Endothelial cell (in vitro differentiated cells): ENCODE data around the gene CASD1. TPM values are rescaled to one million over a fixed set of nuclear protein-coding genes. Genes with fewer than 3 reads are reported as not detected.

Experiments
- DNase-seq: peaks from one replicate; pipeline ENCODE4 v3.0.0; 2021; ENCODE audit warnings: low spot score
- H3K27ac Mint-ChIP-seq: one replicate; pipeline ENCODE4 v1.8.0; 2021; ENCODE audit warnings: mixed read lengths, inconsistent platforms; ENCODE audit not compliant: unreplicated experiment
- H3K27me3 Mint-ChIP-seq: one replicate; pipeline ENCODE4 v1.8.0; 2021; ENCODE audit warnings: mild to moderate bottlenecking, moderate library complexity, mixed read lengths, inconsistent platforms; ENCODE audit not compliant: unreplicated experiment
- H3K36me3 Mint-ChIP-seq: one replicate; pipeline ENCODE4 v1.8.0; 2021; ENCODE audit warnings: mild to moderate bottlenecking, low read depth, mixed read lengths, inconsistent platforms; ENCODE audit not compliant: unreplicated experiment
- H3K4me1 Mint-ChIP-seq: one replicate; pipeline ENCODE4 v1.8.0; 2021; ENCODE audit warnings: mild to moderate bottlenecking, mixed read lengths, inconsistent platforms; ENCODE audit not compliant: unreplicated experiment
- H3K4me3 Mint-ChIP-seq: one replicate; pipeline ENCODE4 v1.8.0; 2021; ENCODE audit warnings: mild to moderate bottlenecking, mixed read lengths, inconsistent platforms; ENCODE audit not compliant: unreplicated experiment
- H3K9me3 Mint-ChIP-seq: one replicate; pipeline ENCODE4 v1.8.0; 2021; ENCODE audit warnings: mixed read lengths, inconsistent platforms; ENCODE audit not compliant: unreplicated experiment
- long read RNA-seq: library from polyadenylated mRNA; unstranded; transcript quantifications from one replicate; pipeline ENCODE4 v2.0.0, GENCODE V29; 2020; ENCODE audit not compliant: unreplicated experiment
- total RNA-seq: library from RNA; stranded (reverse); fragmentation: NEBNext Ultra II Directional; extraction: Animal tissue kit (Norgen Biotek cat#: 25700); gene quantifications from one replicate; pipeline ENCODE4 v1.2.1, GENCODE V29; 2021; ENCODE audit not compliant: unreplicated experiment
- TF ChIP-seq, protein P1 (sequence below): fragments of 200-600 bp; sonication (generic); IDR thresholded peaks from one replicate; pipeline ENCODE4 v1.5.0; 2021; ENCODE audit warnings: antibody characterized with exemption; ENCODE audit not compliant: unreplicated experiment

The CASD1 gene
- total RNA-seq, result 28.8 TPM
- long read RNA-seq, result 0 reads

- H3K27ac Mint-ChIP-seq, result peak within 1 kb of the TSS; percentile 87
- no peaks in the 10 kb centered on the region for H3K36me3 Mint-ChIP-seq
- TF ChIP-seq, protein P1, sequence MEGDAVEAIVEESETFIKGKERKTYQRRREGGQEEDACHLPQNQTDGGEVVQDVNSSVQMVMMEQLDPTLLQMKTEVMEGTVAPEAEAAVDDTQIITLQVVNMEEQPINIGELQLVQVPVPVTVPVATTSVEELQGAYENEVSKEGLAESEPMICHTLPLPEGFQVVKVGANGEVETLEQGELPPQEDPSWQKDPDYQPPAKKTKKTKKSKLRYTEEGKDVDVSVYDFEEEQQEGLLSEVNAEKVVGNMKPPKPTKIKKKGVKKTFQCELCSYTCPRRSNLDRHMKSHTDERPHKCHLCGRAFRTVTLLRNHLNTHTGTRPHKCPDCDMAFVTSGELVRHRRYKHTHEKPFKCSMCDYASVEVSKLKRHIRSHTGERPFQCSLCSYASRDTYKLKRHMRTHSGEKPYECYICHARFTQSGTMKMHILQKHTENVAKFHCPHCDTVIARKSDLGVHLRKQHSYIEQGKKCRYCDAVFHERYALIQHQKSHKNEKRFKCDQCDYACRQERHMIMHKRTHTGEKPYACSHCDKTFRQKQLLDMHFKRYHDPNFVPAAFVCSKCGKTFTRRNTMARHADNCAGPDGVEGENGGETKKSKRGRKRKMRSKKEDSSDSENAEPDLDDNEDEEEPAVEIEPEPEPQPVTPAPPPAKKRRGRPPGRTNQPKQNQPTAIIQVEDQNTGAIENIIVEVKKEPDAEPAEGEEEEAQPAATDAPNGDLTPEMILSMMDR, result no peak
- no peak for DNase-seq
- H3K4me1 Mint-ChIP-seq, result peaks cover 22% of the 10 kb centered on the region
- peak within 1 kb of the TSS; percentile 95 for H3K4me3 Mint-ChIP-seq
- peaks cover 4% of the 10 kb centered on the region for H3K27me3 Mint-ChIP-seq
- H3K9me3 Mint-ChIP-seq, result no peaks in the 10 kb centered on the region
These were observed at the start of gene CASD1 for GRCh38 chr7:94509264-94509886. TSS of gene CASD1 (plus strand) at chr7:94509809. CDS start at chr7:94510085, 276 bp downstream.

DNA sequence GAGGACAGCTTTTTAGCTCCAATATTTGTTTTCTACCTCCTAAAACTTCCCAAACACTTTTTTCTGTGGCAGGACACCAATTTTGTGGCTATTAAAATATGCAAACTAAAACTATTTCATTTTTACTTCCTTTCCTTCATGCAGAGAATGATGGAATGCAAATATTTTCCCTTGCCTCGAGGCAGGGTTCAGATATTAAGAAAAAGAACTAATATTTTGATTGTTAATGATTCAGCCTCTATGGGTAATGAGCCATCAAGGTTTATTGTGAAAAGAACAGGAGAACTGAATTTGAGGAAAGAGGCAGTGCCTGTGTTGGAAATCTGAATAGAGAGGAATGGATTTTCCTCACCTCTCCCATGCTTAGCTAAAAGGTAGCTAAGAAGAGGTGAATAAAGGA is 43.1 kb upstream of the CASD1 start:
- H3K27ac Mint-ChIP-seq, result no peak overlapping the region
- no peaks in the 10 kb centered on the region for H3K9me3 Mint-ChIP-seq
- DNase-seq, result no peak
- no peak overlapping the region for H3K4me3 Mint-ChIP-seq
- no peaks in the 10 kb centered on the region for H3K4me1 Mint-ChIP-seq
- TF ChIP-seq, protein P1, result no peak
- no peaks in the 10 kb centered on the region for H3K27me3 Mint-ChIP-seq
- H3K36me3 Mint-ChIP-seq, result no peaks in the 10 kb centered on the region

DNA sequence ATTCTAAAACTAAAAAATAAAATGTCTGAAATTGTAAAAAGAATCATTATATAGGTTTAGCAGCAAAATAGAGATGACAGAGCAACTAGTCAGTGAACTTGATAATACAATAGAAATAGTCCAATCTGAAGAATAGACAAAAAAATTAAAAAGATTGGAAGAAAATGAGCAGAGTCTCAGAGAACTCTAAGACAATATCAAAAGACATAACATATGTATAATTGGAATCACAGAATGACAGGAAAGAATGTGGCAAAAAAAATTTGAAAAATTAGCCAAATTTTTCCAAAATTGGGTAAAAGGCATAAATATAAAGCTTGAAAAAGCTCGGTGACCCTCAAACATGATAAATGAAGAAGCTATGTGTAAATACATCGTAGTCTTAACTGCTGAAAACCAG is 38.0 kb upstream of the CASD1 start:
- Mint-ChIP-seq H3K4me1 (no peaks in the 10 kb centered on the region), H3K36me3 (no peaks in the 10 kb centered on the region), H3K9me3 (no peaks in the 10 kb centered on the region), H3K27me3 (no peaks in the 10 kb centered on the region), H3K4me3 (no peak overlapping the region), H3K27ac (no peak overlapping the region)
- TF ChIP-seq, protein P1, result no peak
- DNase-seq, result no peak

- TF ChIP-seq, protein P1, result no peak
- no peaks in the 10 kb centered on the region for H3K36me3 Mint-ChIP-seq
- no peak for DNase-seq
- no peak overlapping the region for H3K4me3 Mint-ChIP-seq
- H3K4me1 Mint-ChIP-seq, result no peaks in the 10 kb centered on the region
- no peaks in the 10 kb centered on the region for H3K27me3 Mint-ChIP-seq
- H3K9me3 Mint-ChIP-seq, result no peaks in the 10 kb centered on the region
- H3K27ac Mint-ChIP-seq, result no peak overlapping the region
These were observed 37.0 kb upstream of the CASD1 start for GRCh38 chr7:94472608-94473007.

DNA sequence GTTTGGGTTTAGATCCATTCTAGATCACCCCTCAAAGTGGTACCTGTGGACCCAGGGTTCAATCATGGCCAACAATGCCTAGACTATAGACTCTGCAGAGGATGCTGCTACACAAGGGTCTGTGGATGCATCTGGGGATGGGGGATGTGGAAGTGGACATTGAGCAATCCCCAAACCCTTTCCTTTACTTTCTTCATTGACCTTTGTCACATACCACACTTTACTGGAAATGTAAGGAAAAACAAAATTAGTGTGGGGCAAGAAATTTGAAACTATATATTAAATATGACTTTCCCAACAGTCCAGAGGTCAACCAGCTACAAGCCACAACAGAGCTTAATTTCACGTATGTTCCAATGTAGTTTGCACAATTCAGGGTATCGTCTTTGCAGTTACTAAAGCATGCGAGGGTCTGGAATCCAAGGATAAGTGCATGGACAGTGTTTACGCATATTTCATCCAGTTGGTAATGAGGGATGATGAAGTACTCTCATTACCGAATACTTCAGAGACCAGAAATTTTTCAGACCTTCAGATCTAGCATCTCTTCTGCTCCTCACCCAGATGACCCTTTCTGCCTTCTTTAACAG is 33.3 kb upstream of the CASD1 start:
- TF ChIP-seq, protein P1, result no peak
- no peak for DNase-seq
- Mint-ChIP-seq H3K4me3 (no peak overlapping the region), H3K4me1 (no peaks in the 10 kb centered on the region), H3K27ac (no peak overlapping the region), H3K27me3 (peaks cover 2% of the 10 kb centered on the region), H3K36me3 (no peaks in the 10 kb centered on the region), H3K9me3 (no peaks in the 10 kb centered on the region)
